ENCODE measurements around the gene PTGR1.

DNA sequence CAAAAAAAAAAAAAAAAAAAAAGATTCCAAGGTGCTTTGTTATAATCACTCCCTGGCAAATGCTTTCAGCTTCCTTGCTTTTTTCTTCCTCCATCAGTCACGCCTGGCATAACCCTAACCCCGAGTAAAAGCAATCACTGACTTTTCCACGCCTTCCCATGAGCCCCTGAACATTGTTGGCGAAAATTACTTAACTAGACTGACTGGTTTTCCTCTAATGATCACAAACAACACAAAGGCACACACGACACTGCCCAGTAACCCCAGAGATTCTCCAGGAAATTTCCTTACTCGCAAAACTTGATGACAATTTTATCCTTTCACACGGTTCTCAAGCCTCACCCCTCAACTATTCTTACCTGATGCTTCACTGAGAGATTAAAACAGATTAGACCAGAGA lies 11.4 kb upstream of the PTGR1 start:
- TF ChIP-seq, protein P1, sequence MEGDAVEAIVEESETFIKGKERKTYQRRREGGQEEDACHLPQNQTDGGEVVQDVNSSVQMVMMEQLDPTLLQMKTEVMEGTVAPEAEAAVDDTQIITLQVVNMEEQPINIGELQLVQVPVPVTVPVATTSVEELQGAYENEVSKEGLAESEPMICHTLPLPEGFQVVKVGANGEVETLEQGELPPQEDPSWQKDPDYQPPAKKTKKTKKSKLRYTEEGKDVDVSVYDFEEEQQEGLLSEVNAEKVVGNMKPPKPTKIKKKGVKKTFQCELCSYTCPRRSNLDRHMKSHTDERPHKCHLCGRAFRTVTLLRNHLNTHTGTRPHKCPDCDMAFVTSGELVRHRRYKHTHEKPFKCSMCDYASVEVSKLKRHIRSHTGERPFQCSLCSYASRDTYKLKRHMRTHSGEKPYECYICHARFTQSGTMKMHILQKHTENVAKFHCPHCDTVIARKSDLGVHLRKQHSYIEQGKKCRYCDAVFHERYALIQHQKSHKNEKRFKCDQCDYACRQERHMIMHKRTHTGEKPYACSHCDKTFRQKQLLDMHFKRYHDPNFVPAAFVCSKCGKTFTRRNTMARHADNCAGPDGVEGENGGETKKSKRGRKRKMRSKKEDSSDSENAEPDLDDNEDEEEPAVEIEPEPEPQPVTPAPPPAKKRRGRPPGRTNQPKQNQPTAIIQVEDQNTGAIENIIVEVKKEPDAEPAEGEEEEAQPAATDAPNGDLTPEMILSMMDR (IDR thresholded peaks at IDR 0.05) = no peak
- TF ChIP-seq POLR2A (IDR thresholded peaks at IDR 0.05) = no peak

Measured in lower leg skin (tissue), 3 donors.